ENCODE results near the gene IGF2R.

DNA sequence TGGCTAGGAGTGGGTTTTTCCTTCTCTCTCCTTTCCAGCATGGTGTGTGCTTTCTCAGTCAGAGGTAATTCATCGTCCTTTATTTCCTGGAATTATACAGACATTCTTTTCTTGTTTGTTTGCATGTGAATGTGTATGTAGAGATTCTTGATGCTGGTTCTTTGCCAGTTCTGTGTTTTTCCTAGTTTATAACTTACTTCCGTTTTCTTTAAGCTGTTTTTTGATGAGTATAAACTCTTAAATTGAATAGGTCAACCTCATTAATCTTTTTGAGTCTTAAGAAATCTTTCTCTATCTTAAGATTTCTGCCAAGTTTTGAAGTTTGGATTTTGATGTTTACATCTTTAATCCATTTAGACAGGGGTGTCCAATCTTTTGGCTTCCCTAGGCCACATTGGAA is 38.7 kb downstream of the IGF2R start:
- TF ChIP-seq, protein P1, sequence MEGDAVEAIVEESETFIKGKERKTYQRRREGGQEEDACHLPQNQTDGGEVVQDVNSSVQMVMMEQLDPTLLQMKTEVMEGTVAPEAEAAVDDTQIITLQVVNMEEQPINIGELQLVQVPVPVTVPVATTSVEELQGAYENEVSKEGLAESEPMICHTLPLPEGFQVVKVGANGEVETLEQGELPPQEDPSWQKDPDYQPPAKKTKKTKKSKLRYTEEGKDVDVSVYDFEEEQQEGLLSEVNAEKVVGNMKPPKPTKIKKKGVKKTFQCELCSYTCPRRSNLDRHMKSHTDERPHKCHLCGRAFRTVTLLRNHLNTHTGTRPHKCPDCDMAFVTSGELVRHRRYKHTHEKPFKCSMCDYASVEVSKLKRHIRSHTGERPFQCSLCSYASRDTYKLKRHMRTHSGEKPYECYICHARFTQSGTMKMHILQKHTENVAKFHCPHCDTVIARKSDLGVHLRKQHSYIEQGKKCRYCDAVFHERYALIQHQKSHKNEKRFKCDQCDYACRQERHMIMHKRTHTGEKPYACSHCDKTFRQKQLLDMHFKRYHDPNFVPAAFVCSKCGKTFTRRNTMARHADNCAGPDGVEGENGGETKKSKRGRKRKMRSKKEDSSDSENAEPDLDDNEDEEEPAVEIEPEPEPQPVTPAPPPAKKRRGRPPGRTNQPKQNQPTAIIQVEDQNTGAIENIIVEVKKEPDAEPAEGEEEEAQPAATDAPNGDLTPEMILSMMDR (IDR thresholded peaks at IDR 0.05): no peak
- no peak for TF ChIP-seq POLR2A (IDR thresholded peaks at IDR 0.05)

All from lower leg skin (tissue), 3 donors.